HepG2 (cell line): ENCODE measurements around the gene PAFAH1B1. TPM values are rescaled to one million over a fixed set of nuclear protein-coding genes. Genes with fewer than 3 reads are reported as not detected.

Experiments used
- ATF4 ChIP-seq, 2 experiments: fragments of 450-650 bp in 1 of 2; sonication (generic) in 1 of 2; formaldehyde crosslinking; IDR thresholded peaks; 2 replicates each; pipeline versions ENCODE4 v1.5.0 to v1.8.0; 2020 to 2022; ENCODE audit warnings: mild to moderate bottlenecking in 1 of 2, missing genetic modification reagents in 1 of 2
- BORCS8-MEF2B ChIP-seq: sonication (generic); formaldehyde crosslinking; IDR thresholded peaks from 2 replicates; pipeline ENCODE4 v1.8.0; 2022; ENCODE audit warnings: mild to moderate bottlenecking, missing genetic modification reagents
- CC2D1A ChIP-seq: sonication (generic); formaldehyde crosslinking; IDR thresholded peaks from 2 replicates; pipeline ENCODE4 v1.8.1; 2023; ENCODE audit warnings: mild to moderate bottlenecking, missing genetic modification reagents
- CENPBD1 ChIP-seq: sonication (generic); formaldehyde crosslinking; IDR thresholded peaks from 2 replicates; pipeline ENCODE4 v1.8.0; 2022; ENCODE audit warnings: missing genetic modification reagents, low read depth, mild to moderate bottlenecking, borderline replicate concordance
- FOXM1 ChIP-seq: sonication (generic); formaldehyde crosslinking; IDR thresholded peaks from 2 replicates; pipeline ENCODE4 v1.5.0; 2020; ENCODE audit warnings: missing genetic modification reagents
- MEF2D ChIP-seq: sonication (generic); formaldehyde crosslinking; IDR thresholded peaks from 2 replicates; pipeline ENCODE4 v1.5.1; 2020; ENCODE audit warnings: mild to moderate bottlenecking, missing genetic modification reagents
- SOX13 ChIP-seq, 3 experiments: fragments of 450-650 bp in 1 of 3; sonication (generic) in 1 of 3; formaldehyde crosslinking in 1 of 3; IDR thresholded peaks in 2 of 3; conservative IDR thresholded peaks in 1 of 3; 2 replicates each; pipeline versions ENCODE4 v1.5.0 to v1.6.1; 2016 to 2020; ENCODE audit warnings: antibody characterized with exemption in 1 of 3, mild to moderate bottlenecking in 1 of 3, missing compliant biosample characterization in 1 of 3, missing genetic modification reagents in 1 of 3, moderate library complexity in 1 of 3
- SP140L ChIP-seq: sonication (generic); formaldehyde crosslinking; IDR thresholded peaks from 2 replicates; pipeline ENCODE4 v1.4.0; 2020; ENCODE audit warnings: missing genetic modification reagents, borderline replicate concordance
- ZBED4 ChIP-seq: sonication (generic); formaldehyde crosslinking; IDR thresholded peaks from 2 replicates; pipeline ENCODE4 v1.4.0; 2020; ENCODE audit warnings: missing genetic modification reagents, borderline replicate concordance
- ZNF205 ChIP-seq: IDR thresholded peaks from 2 replicates; pipeline ENCODE4 v1.6.1; 2018; ENCODE audit warnings: missing biosample characterization, missing genetic modification reagents
- ZNF510 ChIP-seq: sonication (generic); formaldehyde crosslinking; IDR thresholded peaks from 2 replicates; pipeline ENCODE4 v1.4.0; 2020; ENCODE audit warnings: low read depth, mild to moderate bottlenecking, missing genetic modification reagents
- ZNF567 ChIP-seq: sonication (generic); formaldehyde crosslinking; IDR thresholded peaks from 2 replicates; pipeline ENCODE4 v1.8.1; 2023; ENCODE audit warnings: mild to moderate bottlenecking, missing genetic modification reagents, borderline replicate concordance
- polyA plus RNA-seq, 8 experiments: library from polyadenylated mRNA; depleted of rRNA in 3 of 8; stranded (reverse) in 7 of 8; unstranded in 1 of 8; fragments of >200 nt; fragmentation: Illumina TruSeq in 4 of 8; extraction: Trizol in 4 of 8; gene quantifications; 2 replicates each; pipeline versions ENCODE4 v1.2.1 to v1.2.3, GENCODE V29; 2011 to 2016; ENCODE audit warnings: low read depth in 4 of 8, missing spikeins in 1 of 8, mixed read lengths in 1 of 8; ENCODE audit not compliant: insufficient read depth in 1 of 8
- total RNA-seq, 5 experiments: library from RNA; depleted of rRNA; stranded (reverse); fragments of >200 nt; fragmentation: Illumina TruSeq; extraction: Trizol; gene quantifications; 2 replicates each; pipeline ENCODE4 v1.2.3, GENCODE V29; 2016; ENCODE audit warnings: low read depth in 1 of 5
- TF ChIP-seq, protein P1 (sequence below): IDR thresholded peaks from 2 replicates; pipeline ENCODE4 v1.4.0; 2020; ENCODE audit warnings: mild to moderate bottlenecking, missing genetic modification reagents
- TF ChIP-seq, protein P2 (sequence below): sonication (generic); formaldehyde crosslinking; IDR thresholded peaks from 2 replicates; pipeline ENCODE4 v1.5.0; 2020; ENCODE audit warnings: missing genetic modification reagents
- TF ChIP-seq, protein P3 (sequence below): sonication (generic); formaldehyde crosslinking; IDR thresholded peaks from 2 replicates; pipeline ENCODE4 v1.9.0; 2021; ENCODE audit warnings: missing genetic modification reagents, mild to moderate bottlenecking, borderline replicate concordance

Gene PAFAH1B1
- total and polyA plus RNA-seq, 2 of the 13 experiments (the other 11 are each of a cell fraction or from before 2014, with no cell fraction given) = 46.0 to 64.9 TPM

- TF ChIP-seq, protein P1, sequence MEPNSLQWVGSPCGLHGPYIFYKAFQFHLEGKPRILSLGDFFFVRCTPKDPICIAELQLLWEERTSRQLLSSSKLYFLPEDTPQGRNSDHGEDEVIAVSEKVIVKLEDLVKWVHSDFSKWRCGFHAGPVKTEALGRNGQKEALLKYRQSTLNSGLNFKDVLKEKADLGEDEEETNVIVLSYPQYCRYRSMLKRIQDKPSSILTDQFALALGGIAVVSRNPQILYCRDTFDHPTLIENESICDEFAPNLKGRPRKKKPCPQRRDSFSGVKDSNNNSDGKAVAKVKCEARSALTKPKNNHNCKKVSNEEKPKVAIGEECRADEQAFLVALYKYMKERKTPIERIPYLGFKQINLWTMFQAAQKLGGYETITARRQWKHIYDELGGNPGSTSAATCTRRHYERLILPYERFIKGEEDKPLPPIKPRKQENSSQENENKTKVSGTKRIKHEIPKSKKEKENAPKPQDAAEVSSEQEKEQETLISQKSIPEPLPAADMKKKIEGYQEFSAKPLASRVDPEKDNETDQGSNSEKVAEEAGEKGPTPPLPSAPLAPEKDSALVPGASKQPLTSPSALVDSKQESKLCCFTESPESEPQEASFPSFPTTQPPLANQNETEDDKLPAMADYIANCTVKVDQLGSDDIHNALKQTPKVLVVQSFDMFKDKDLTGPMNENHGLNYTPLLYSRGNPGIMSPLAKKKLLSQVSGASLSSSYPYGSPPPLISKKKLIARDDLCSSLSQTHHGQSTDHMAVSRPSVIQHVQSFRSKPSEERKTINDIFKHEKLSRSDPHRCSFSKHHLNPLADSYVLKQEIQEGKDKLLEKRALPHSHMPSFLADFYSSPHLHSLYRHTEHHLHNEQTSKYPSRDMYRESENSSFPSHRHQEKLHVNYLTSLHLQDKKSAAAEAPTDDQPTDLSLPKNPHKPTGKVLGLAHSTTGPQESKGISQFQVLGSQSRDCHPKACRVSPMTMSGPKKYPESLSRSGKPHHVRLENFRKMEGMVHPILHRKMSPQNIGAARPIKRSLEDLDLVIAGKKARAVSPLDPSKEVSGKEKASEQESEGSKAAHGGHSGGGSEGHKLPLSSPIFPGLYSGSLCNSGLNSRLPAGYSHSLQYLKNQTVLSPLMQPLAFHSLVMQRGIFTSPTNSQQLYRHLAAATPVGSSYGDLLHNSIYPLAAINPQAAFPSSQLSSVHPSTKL (CRISPR knock-in tag) = peak; percentile 32; the same call in 1 of the 2 replicates
- no peak for TF ChIP-seq CENPBD1 (CRISPR knock-in tag)
- no peak for TF ChIP-seq ZNF567 (CRISPR knock-in tag)
- no peak for TF ChIP-seq ZBED4 (CRISPR knock-in tag)
- TF ChIP-seq ZNF510 = no peak
- TF ChIP-seq BORCS8-MEF2B (CRISPR knock-in tag) = no peak
- no peak for TF ChIP-seq SP140L
- no peak for TF ChIP-seq SOX13 (IDR thresholded peaks at IDR 0.05)
- TF ChIP-seq SOX13 (CRISPR knock-in tag; conservative IDR thresholded peaks at IDR 0.05 in 1 of 2, IDR thresholded peaks at IDR 0.05 in 1 of 2) = peak in 1 of 2 experiments; percentile 49; a peak in 2 of 4 replicates
- TF ChIP-seq, protein P2, sequence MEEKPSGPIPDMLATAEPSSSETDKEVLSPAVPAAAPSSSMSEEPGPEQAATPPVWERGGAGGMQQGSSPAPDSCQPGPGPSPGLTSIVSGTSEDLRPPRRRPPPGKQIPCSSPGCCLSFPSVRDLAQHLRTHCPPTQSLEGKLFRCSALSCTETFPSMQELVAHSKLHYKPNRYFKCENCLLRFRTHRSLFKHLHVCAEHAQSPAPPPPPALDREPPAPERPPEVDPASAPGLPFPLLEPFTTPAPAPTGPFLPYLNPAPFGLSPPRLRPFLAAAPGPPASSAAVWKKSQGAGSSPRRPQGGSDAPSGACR (CRISPR knock-in tag) = 0 out of 2 replicates have a peak, but pooled peaks have one; percentile 19
- no peak for TF ChIP-seq ATF4 (CRISPR knock-in tag; IDR thresholded peaks at IDR 0.05)
- no peak for TF ChIP-seq ZNF205
- TF ChIP-seq, protein P3, sequence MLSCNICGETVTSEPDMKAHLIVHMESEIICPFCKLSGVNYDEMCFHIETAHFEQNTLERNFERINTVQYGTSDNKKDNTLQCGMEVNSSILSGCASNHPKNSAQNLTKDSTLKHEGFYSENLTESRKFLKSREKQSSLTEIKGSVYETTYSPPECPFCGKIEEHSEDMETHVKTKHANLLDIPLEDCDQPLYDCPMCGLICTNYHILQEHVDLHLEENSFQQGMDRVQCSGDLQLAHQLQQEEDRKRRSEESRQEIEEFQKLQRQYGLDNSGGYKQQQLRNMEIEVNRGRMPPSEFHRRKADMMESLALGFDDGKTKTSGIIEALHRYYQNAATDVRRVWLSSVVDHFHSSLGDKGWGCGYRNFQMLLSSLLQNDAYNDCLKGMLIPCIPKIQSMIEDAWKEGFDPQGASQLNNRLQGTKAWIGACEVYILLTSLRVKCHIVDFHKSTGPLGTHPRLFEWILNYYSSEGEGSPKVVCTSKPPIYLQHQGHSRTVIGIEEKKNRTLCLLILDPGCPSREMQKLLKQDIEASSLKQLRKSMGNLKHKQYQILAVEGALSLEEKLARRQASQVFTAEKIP = no peak
- TF ChIP-seq MEF2D (CRISPR knock-in tag) = no peak
- TF ChIP-seq CC2D1A (CRISPR knock-in tag) = no peak
- TF ChIP-seq FOXM1 (CRISPR knock-in tag) = no peak
These were observed 48.1 kb upstream of the PAFAH1B1 start (continued) for GRCh38 chr17:2545393-2545792.
